Loucy (cell line): ENCODE data around the gene FOXP4.

Experiments used
- EZH2phosphoT487 ChIP-seq: fragments of 200-600 bp; IDR thresholded peaks from 2 replicates; pipeline ENCODE4 v1.6.1; 2018; ENCODE audit warnings: antibody characterized with exemption, mild to moderate bottlenecking, moderate library complexity, borderline replicate concordance
- TF ChIP-seq, protein P1 (sequence below): fragments of 200-600 bp; sonication (generic); conservative IDR thresholded peaks from 2 replicates; pipeline ENCODE4 v1.5.1; 2014; ENCODE audit warnings: mild to moderate bottlenecking, antibody characterized with exemption, low read length

DNA sequence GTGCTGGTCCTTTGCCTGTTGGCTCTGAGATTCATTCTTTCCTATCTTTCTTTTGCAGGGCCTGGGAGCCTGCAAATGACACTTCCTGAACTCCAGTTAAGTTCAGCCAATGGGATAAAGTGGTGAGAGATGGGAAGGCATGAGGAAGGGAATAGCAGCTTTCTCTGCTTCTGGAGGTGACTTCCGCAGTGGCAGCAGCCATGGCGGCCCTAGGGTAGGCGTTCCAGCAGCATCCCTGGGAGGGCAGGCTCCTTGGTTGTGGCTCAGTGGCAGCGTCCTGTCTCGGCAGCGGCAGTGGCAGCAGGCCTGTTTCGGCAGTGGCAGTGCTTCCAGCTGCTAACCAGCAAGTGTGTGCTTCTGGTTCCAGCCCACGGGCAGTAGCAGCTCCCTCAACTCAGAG, 84.8 kb downstream of the FOXP4 start:
- TF ChIP-seq, protein P1, sequence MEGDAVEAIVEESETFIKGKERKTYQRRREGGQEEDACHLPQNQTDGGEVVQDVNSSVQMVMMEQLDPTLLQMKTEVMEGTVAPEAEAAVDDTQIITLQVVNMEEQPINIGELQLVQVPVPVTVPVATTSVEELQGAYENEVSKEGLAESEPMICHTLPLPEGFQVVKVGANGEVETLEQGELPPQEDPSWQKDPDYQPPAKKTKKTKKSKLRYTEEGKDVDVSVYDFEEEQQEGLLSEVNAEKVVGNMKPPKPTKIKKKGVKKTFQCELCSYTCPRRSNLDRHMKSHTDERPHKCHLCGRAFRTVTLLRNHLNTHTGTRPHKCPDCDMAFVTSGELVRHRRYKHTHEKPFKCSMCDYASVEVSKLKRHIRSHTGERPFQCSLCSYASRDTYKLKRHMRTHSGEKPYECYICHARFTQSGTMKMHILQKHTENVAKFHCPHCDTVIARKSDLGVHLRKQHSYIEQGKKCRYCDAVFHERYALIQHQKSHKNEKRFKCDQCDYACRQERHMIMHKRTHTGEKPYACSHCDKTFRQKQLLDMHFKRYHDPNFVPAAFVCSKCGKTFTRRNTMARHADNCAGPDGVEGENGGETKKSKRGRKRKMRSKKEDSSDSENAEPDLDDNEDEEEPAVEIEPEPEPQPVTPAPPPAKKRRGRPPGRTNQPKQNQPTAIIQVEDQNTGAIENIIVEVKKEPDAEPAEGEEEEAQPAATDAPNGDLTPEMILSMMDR: no peak
- TF ChIP-seq EZH2phosphoT487: no peak
